HUES64 (cell line): ENCODE measurements around the gene CNGB1.
"Not testable (repeated sequence)": the region's sequence is repeated elsewhere in the genome, so short reads cannot be mapped to it uniquely, and the experiment has no call there.

Source experiments
- H3K27ac ChIP-seq: 2 replicates; pipeline ENCODE4 v1.7.0; 2013; ENCODE audit warnings: low read depth, low read length, inconsistent platforms
- H3K27me3 ChIP-seq: 2 replicates; pipeline ENCODE4 v1.6.1; 2013; ENCODE audit warnings: mild to moderate bottlenecking, low read length; ENCODE audit not compliant: insufficient read depth
- H3K36me3 ChIP-seq: 2 replicates; pipeline ENCODE4 v1.6.1; 2013; ENCODE audit warnings: mild to moderate bottlenecking, low read length; ENCODE audit not compliant: insufficient read depth
- H3K4me1 ChIP-seq: 2 replicates; pipeline ENCODE4 v1.6.1; 2013; ENCODE audit warnings: mild to moderate bottlenecking, low read length, moderate library complexity; ENCODE audit not compliant: insufficient read depth
- H3K4me3 ChIP-seq: 2 replicates; pipeline ENCODE4 v1.5.1; 2013; ENCODE audit warnings: mild to moderate bottlenecking, low read length, moderate library complexity
- H3K9ac ChIP-seq: 2 replicates; pipeline ENCODE4 v1.6.1; 2013; ENCODE audit warnings: mild to moderate bottlenecking, low read depth, low read length
- H3K9me3 ChIP-seq: 2 replicates; pipeline ENCODE4 v1.6.1; 2013; ENCODE audit warnings: low read depth, low read length; ENCODE audit not compliant: insufficient read depth
- WGBS: fragments of 150-250, 120-280 bp; methylation state at CpG from one replicate; pipeline ENCODE4 v1.1.7; 2013; ENCODE audit warnings: missing lambda C conversion rate; 5-methylcytosine and 5-hydroxymethylcytosine counted together

The CNGB1 gene

GRCh38 chr16:57866529-57866918, 104.4 kb downstream of the CNGB1 start:
- H3K4me3 ChIP-seq: no peak overlapping the region
- H3K36me3 ChIP-seq: no peaks in the 10 kb centered on the region
- no peak overlapping the region for H3K9ac ChIP-seq
- 84% methylated on average over 4 of the region's 4 CpGs for WGBS
- no peaks in the 10 kb centered on the region for H3K9me3 ChIP-seq
- no peaks in the 10 kb centered on the region for H3K27me3 ChIP-seq
- peaks cover 23% of the 10 kb centered on the region for H3K4me1 ChIP-seq
- H3K27ac ChIP-seq: no peak overlapping the region

- Histone ChIP-seq H3K4me3 (no peak overlapping the region), H3K27me3 (no peaks in the 10 kb centered on the region), H3K9me3 (no peaks in the 10 kb centered on the region), H3K36me3 (no peaks in the 10 kb centered on the region), H3K9ac (no peak overlapping the region), H3K27ac (no peak overlapping the region), H3K4me1 (peaks cover 23% of the 10 kb centered on the region)
- WGBS: 83% methylated on average over 6 of the region's 9 CpGs
Measured at GRCh38 chr16:57865746-57866528, 105.0 kb downstream of the CNGB1 start.

DNA sequence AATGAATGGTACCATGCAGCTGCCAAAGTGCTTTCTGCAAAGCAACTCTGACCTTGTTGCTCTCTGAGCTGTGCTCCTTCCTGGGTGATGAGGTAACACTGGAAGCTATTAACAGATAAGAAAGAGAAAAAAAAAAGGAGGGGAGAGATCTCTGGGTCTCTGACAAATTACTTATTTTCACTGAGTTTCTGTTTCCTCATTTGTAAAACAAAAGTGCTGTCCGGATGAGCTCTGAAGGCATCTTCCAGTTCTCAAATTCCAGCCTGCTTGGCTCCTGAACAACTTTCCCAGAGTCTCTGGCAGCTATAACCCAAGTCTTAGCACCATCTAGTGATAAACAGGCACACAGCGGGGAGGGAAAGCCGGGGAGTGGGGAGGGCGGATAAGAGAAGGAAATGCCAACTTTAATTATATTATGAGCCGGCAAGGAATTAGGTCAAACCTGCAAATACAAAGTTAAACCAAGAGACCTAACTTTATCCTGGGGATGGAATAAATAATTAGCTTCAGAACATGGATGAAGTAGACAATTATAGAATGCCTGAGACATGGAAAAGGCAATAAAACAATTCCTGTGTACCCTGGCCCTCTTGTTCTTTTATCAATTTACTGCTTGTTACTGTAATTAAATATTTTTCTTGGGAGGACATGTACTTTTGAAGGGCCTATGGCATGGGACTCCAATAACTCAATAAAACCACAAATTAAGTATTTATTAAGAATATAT, 107.3 kb downstream of the CNGB1 start:
- H3K27me3 ChIP-seq: no peaks in the 10 kb centered on the region
- 18% methylated on average over 5 of the region's 5 CpGs for WGBS
- peak overlapping the region; percentile 51; the same call in 1 of the 2 replicates for H3K27ac ChIP-seq
- H3K4me3 ChIP-seq: no peak overlapping the region
- H3K9ac ChIP-seq: no peak overlapping the region
- H3K36me3 ChIP-seq: no peaks in the 10 kb centered on the region
- H3K4me1 ChIP-seq: peaks cover 31% of the 10 kb centered on the region
- H3K9me3 ChIP-seq: no peaks in the 10 kb centered on the region

- 59% methylated on average over 8 of the region's 9 CpGs for WGBS
- Histone ChIP-seq H3K36me3 (no peaks in the 10 kb centered on the region), H3K9ac (no peak overlapping the region), H3K27me3 (no peaks in the 10 kb centered on the region), H3K4me1 (peaks cover 33% of the 10 kb centered on the region), H3K27ac (peak overlapping the region; percentile 51; the same call in 1 of the 2 replicates), H3K4me3 (no peak overlapping the region), H3K9me3 (no peaks in the 10 kb centered on the region)
Measured at GRCh38 chr16:57862698-57863433, 108.1 kb downstream of the CNGB1 start.

GRCh38 chr16:57859331-57859730, 111.6 kb downstream of the CNGB1 start:
- Histone ChIP-seq H3K9ac (no peak overlapping the region), H3K36me3 (no peaks in the 10 kb centered on the region), H3K27ac (no peak overlapping the region), H3K27me3 (no peaks in the 10 kb centered on the region), H3K4me3 (no peak overlapping the region), H3K4me1 (peaks cover 28% of the 10 kb centered on the region), H3K9me3 (no peaks in the 10 kb centered on the region)
- 18% methylated on average over 4 of the region's 5 CpGs for WGBS

DNA sequence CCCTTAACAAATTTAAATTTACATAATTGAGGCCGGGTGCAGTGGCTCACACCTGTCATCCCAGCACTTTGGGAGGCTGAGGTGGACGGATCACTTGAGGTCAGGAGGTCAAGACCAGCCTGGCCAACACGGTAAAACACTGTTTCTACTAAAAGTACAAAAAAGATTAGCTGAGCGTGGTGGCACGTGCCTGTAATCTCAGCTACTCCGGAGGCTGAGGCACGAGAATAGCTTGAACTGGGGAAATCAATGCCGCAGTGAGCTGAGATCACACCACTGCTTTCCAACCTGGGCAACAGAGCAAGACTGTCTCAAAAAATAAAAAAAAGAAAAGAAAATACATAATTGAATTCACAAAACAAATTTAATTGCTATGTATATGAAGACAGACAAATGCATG, 112.3 kb downstream of the CNGB1 start:
- Histone ChIP-seq H3K4me3 (no peak overlapping the region), H3K36me3 (no peaks in the 10 kb centered on the region), H3K27me3 (no peaks in the 10 kb centered on the region), H3K27ac (no peak overlapping the region), H3K9me3 (no peaks in the 10 kb centered on the region), H3K4me1 (peaks cover 24% of the 10 kb centered on the region), H3K9ac (no peak overlapping the region)
- WGBS: 70% methylated on average over 8 of the region's 8 CpGs

GRCh38 chr16:57857991-57858390, 112.9 kb downstream of the CNGB1 start:
- not testable (repeated sequence) for H3K9ac ChIP-seq, H3K9me3 ChIP-seq, H3K36me3 ChIP-seq, H3K27me3 ChIP-seq, H3K4me3 ChIP-seq, H3K27ac ChIP-seq
- peaks cover 19% of the 10 kb centered on the region for H3K4me1 ChIP-seq
- WGBS: 95% methylated on average over 10 of the region's 10 CpGs

DNA sequence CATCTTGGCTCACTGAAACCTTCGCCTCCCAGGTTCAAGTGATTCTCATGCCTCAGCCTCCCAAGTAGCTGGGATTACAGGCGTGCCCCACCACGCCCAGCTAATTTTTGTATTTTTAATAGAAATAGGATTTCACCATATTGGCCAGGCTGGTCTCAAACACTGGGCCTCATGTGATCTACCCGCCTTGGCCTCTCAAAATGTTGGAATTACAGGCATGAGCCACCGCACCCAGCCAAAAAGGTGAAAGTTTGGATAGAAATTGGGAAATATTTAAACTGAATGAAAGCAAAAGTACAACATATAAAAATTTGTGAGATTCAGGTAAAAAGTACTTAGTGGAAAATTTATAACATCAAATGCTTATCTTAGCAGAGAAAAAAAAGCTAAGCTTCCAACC, 115.7 kb downstream of the CNGB1 start:
- no peaks in the 10 kb centered on the region for H3K36me3 ChIP-seq

GRCh38 chr16:57852189-57852588, 118.7 kb downstream of the CNGB1 start:
- H3K4me3 ChIP-seq: no peak overlapping the region
- H3K9ac ChIP-seq: no peak overlapping the region
- H3K4me1 ChIP-seq: peaks cover 7% of the 10 kb centered on the region; the same call in 1 of the 2 replicates
- no peak overlapping the region for H3K27ac ChIP-seq
- H3K27me3 ChIP-seq: no peaks in the 10 kb centered on the region
- no peaks in the 10 kb centered on the region for H3K9me3 ChIP-seq
- 92% methylated on average over 5 of the region's 5 CpGs for WGBS
- no peaks in the 10 kb centered on the region for H3K36me3 ChIP-seq

More for the DNA sequence above, 115.7 kb downstream of the CNGB1 start:
- no peaks in the 10 kb centered on the region for H3K27me3 ChIP-seq
- WGBS: 97% methylated on average over 5 of the region's 5 CpGs
- no peaks in the 10 kb centered on the region for H3K9me3 ChIP-seq
- no peak overlapping the region for H3K27ac ChIP-seq
- H3K4me3 ChIP-seq: no peak overlapping the region
- H3K4me1 ChIP-seq: peaks cover 10% of the 10 kb centered on the region
- H3K9ac ChIP-seq: no peak overlapping the region

- H3K9ac ChIP-seq: no peak overlapping the region
- no peak overlapping the region for H3K4me3 ChIP-seq
- H3K36me3 ChIP-seq: no peaks in the 10 kb centered on the region
- H3K27me3 ChIP-seq: no peaks in the 10 kb centered on the region
- peaks cover 33% of the 10 kb centered on the region for H3K4me1 ChIP-seq
- H3K27ac ChIP-seq: no peak overlapping the region
- no peaks in the 10 kb centered on the region for H3K9me3 ChIP-seq
- 94% methylated on average over 5 of the region's 5 CpGs for WGBS
Measured at GRCh38 chr16:57848181-57848580, 122.7 kb downstream of the CNGB1 start.

DNA sequence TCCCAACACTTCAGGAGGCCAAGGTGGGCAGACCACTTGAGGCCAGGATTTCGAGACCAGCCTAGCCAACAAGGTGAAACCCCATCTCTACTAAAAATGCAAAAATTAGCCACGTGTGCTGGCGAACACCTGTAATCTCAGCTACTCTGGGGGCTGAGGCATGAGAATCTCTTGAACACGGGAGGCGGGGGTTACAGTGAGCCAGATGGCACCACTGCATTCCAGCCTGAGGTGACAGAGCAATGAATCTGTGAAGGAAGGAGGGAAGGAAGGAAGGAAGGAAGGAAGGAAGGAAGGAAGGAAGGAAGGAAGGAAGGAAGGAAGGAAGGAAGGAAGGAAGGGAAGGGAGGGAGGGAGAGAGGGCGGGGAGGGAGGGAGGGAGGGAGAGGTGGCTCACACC, 124.0 kb downstream of the CNGB1 start:
- H3K36me3 ChIP-seq, H3K9ac ChIP-seq, H3K27me3 ChIP-seq, H3K9me3 ChIP-seq: not testable (repeated sequence)
- Histone ChIP-seq H3K4me1 (peaks cover 40% of the 10 kb centered on the region), H3K27ac (peak overlapping the region; percentile 23; the same call in 1 of the 2 replicates), H3K4me3 (0 out of 2 replicates have a peak overlapping the region, but pooled peaks have one; percentile 7)
- 64% methylated on average over 6 of the region's 6 CpGs for WGBS
